ENCODE results near the gene CDSN.

- no peak for TF ChIP-seq POLR2AphosphoS5 (IDR thresholded peaks at IDR 0.05)
- no peak for TF ChIP-seq POLR2A (IDR thresholded peaks at IDR 0.05; ENCODE audit: low read depth)
- TF ChIP-seq CTCF (IDR thresholded peaks at IDR 0.05): no peak
- no peak for TF ChIP-seq EP300 (IDR thresholded peaks at IDR 0.05)
These were observed 24.2 kb upstream of the CDSN start for GRCh38 chr6:31144296-31144969.

All from esophagus muscularis mucosa (tissue), 4 donors.